Muscle layer of duodenum (tissue), 2 donors: ENCODE data around the gene CERS5.
"Not testable (repeated sequence)": the region's sequence is repeated elsewhere in the genome, so short reads cannot be mapped to it uniquely, and the experiment has no call there.

Experiments used
- H3K27ac ChIP-seq: one replicate; pipeline ENCODE4 v1.7.0; 2013; ENCODE audit warnings: mild to moderate bottlenecking, low read length
- H3K27me3 ChIP-seq: one replicate; pipeline ENCODE4 v1.7.0; 2013; ENCODE audit warnings: low read depth, mild to moderate bottlenecking, control low read depth, low read length
- H3K36me3 ChIP-seq, 2 donors: one replicate each; pipeline ENCODE4 v1.7.0; 2013; ENCODE audit warnings: low read length in 2 of 2, control low read depth in 1 of 2, mild to moderate bottlenecking in 1 of 2; ENCODE audit not compliant: insufficient read depth in 2 of 2, control insufficient read depth in 1 of 2
- H3K4me1 ChIP-seq, 2 donors: one replicate each; pipeline ENCODE4 v1.7.0; 2013; ENCODE audit warnings: low read length in 2 of 2, mild to moderate bottlenecking in 2 of 2, control low read depth in 1 of 2, moderate library complexity in 1 of 2; ENCODE audit not compliant: insufficient read depth in 2 of 2, control insufficient read depth in 1 of 2
- H3K4me3 ChIP-seq, 2 donors: one replicate each; pipeline ENCODE4 v1.7.0; 2013; ENCODE audit warnings: low read length in 2 of 2, low read depth in 1 of 2, mild to moderate bottlenecking in 1 of 2
- H3K9me3 ChIP-seq, 2 donors: one replicate each; pipeline ENCODE4 v1.7.0; 2013; ENCODE audit warnings: low read length in 2 of 2, control low read depth in 1 of 2, mild to moderate bottlenecking in 1 of 2; ENCODE audit not compliant: control insufficient read depth in 1 of 2
- donor health status: healthy.

Gene CERS5

DNA sequence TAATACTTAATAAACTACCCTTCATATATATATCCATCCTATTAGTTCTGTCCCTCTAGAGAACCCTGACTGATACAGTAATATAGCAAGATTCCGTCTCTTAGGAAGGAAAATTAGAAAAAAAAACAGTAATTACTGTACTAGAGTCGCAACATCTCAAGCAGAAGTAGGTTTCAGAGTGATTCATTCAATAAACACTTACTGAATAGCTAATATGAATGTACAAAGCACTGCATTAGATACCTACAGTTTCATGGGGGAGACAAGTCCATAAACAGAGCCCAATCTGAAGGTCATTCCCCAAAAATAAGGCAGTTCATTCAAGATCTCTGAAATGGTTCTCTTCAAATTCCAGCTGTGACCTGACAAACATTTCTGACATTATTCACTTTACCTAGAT, 9.9 kb downstream of the CERS5 start:
- no peaks in the 10 kb centered on the region for H3K27me3 ChIP-seq
- no peaks in the 10 kb centered on the region for H3K36me3 ChIP-seq
- no peaks in the 10 kb centered on the region for H3K9me3 ChIP-seq
- H3K4me1 ChIP-seq = no peaks in the 10 kb centered on the region
- H3K27ac ChIP-seq = no peak overlapping the region
- H3K4me3 ChIP-seq = no peak overlapping the region

- H3K4me3 ChIP-seq = no peak overlapping the region
- H3K9me3 ChIP-seq = no peaks in the 10 kb centered on the region
- H3K27ac ChIP-seq = no peak overlapping the region
- no peaks in the 10 kb centered on the region for H3K36me3 ChIP-seq
- H3K27me3 ChIP-seq = no peaks in the 10 kb centered on the region
- no peaks in the 10 kb centered on the region for H3K4me1 ChIP-seq
Measured at GRCh38 chr12:50156641-50157040, 10.5 kb downstream of the CERS5 start.

- not testable (repeated sequence) for H3K4me1 ChIP-seq, H3K36me3 ChIP-seq, H3K4me3 ChIP-seq, H3K9me3 ChIP-seq, H3K27me3 ChIP-seq, H3K27ac ChIP-seq
Measured at GRCh38 chr12:50154947-50155346, 12.2 kb downstream of the CERS5 start.

DNA sequence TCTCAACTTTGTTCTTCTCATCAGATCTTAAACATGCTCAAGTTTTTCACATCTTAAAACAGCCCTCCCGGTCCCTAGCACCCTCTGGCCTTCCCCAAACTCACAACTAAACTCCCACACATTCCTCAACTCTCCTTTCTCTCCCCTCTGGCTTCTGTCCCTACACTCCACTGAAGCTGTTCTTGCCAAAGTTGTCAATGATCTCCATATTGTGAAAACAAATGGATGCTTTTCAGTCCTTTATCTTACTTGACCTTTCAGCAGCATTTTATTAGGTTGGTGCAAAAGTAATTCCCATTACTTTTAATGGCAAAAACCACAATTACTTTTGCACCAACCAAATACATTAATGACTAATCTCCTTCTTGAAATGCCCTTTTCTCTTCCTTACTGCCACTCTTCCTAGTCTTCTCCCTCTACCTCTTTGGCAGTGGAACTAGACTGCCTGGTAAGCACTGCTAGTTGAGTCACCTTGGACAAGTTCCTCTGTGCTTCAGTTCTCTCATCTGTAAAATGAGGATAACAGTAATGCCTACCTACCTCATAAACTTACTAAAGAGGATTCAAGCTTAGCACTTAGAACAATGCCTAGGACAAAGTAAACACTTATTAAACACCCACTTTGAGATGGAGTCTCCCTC, 16.0 kb downstream of the CERS5 start:
- Histone ChIP-seq H3K27me3 (no peaks in the 10 kb centered on the region), H3K4me1 (no peaks in the 10 kb centered on the region), H3K9me3 (no peaks in the 10 kb centered on the region), H3K4me3 (no peak overlapping the region), H3K36me3 (no peaks in the 10 kb centered on the region), H3K27ac (no peak overlapping the region)

- H3K9me3 ChIP-seq = no peaks in the 10 kb centered on the region
- no peak overlapping the region for H3K27ac ChIP-seq
- H3K36me3 ChIP-seq = no peaks in the 10 kb centered on the region
- no peaks in the 10 kb centered on the region for H3K4me1 ChIP-seq
- H3K27me3 ChIP-seq = no peaks in the 10 kb centered on the region
- no peak overlapping the region for H3K4me3 ChIP-seq
Measured at GRCh38 chr12:50149311-50149710, 17.9 kb downstream of the CERS5 start.

- H3K4me1 ChIP-seq, H3K27me3 ChIP-seq, H3K4me3 ChIP-seq, H3K27ac ChIP-seq, H3K9me3 ChIP-seq, H3K36me3 ChIP-seq: not testable (repeated sequence)
Measured at GRCh38 chr12:50148011-50148410, 19.2 kb downstream of the CERS5 start.

DNA sequence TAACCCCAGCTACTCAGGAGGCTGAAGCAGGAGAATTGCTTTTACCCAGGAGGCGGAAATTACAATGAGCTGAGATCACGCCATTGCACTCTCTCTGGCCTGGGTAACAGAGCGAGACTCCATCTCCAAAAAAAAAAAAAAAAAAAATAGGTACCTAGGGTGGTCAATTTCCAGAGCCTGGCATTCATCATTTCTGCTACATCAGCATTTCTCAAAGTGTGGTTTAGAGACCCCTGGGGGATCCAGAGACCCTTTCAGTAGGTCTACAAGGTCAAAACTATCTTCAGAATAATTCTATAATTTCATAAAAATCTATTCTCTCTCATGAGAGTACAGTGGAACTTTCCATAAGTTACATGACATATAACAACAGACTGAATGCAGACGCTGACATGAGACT, 19.9 kb downstream of the CERS5 start:
- no peak overlapping the region for H3K27ac ChIP-seq
- H3K36me3 ChIP-seq = peaks cover 0 to 4% of the 10 kb centered on the region in 2 donors
- no peaks in the 10 kb centered on the region for H3K27me3 ChIP-seq

DNA sequence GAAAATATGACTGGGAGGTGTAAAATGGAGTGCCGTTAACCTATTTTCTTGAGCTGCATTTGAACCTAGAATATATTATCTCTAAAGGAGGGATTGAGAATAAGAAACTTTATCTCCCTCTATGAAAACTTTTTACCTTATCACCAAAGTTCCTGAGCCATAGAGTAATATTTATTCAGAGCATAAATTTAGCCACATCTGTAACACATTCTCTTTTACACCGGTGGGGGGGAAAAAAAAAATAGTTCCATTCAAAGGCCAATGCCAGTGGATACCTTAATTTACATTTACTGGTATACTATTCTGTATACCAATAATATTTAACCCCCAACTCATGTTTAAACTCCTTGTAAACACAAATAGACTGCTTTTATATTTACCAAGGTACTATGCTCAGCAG, 21.7 kb downstream of the CERS5 start:
- Histone ChIP-seq H3K9me3 (no peaks in the 10 kb centered on the region), H3K36me3 (peaks cover 4 to 7% of the 10 kb centered on the region in 2 donors), H3K4me3 (no peak overlapping the region), H3K4me1 (no peaks in the 10 kb centered on the region), H3K27ac (no peak overlapping the region), H3K27me3 (no peaks in the 10 kb centered on the region)

More for the DNA sequence above, 19.9 kb downstream of the CERS5 start:
- Histone ChIP-seq H3K9me3 (no peaks in the 10 kb centered on the region), H3K4me3 (no peak overlapping the region), H3K4me1 (no peaks in the 10 kb centered on the region)

DNA sequence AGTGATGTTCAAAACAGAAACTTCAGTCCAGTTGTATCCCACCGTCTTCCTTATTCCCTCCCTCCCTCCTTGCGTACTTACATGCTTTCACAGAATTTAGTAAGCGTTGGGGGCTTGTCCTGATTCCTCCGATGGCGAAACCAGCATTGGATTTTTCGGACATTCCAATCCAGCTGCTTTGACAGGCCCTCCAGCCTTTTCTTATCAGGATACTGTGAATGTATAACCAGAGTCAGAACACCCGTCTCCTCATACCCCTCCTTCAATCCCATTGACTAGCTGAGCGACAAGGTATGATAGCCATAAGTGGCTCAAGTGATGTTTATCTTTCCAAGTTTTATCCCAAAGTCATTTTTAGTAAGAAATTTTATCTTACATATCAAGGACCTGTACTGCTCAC, 24.2 kb downstream of the CERS5 start:
- peaks cover 11% of the 10 kb centered on the region in 2 donors for H3K36me3 ChIP-seq
- H3K9me3 ChIP-seq = no peaks in the 10 kb centered on the region
- H3K4me1 ChIP-seq = no peaks in the 10 kb centered on the region
- no peaks in the 10 kb centered on the region for H3K27me3 ChIP-seq
- H3K27ac ChIP-seq = no peak overlapping the region
- H3K4me3 ChIP-seq = no peak overlapping the region

- Histone ChIP-seq H3K4me3 (no peak overlapping the region), H3K27ac (no peak overlapping the region), H3K9me3 (no peaks in the 10 kb centered on the region), H3K4me1 (peaks cover 0 to 15% of the 10 kb centered on the region in 2 donors), H3K27me3 (no peaks in the 10 kb centered on the region), H3K36me3 (peaks cover 42 to 53% of the 10 kb centered on the region in 2 donors)
Measured at GRCh38 chr12:50132505-50133135, 34.5 kb downstream of the CERS5 start.

DNA sequence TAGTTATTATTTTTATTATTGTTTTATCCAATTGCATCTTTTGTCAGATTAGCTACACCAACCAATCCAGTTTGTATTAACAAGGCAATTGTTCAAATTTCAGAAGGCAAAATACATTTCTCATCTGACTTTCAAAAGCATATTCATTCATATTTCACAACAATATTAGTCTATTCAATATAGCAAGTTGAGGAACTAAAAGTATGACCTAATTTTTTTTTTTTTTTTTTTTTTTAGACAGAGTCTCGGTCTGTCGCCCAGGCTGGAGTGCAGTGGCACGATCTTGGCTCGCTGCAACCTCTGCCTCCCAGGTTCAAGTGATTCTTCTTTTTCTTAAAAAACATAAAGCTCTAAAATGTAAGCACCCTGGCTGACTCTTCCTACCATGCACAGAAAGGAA, 37.9 kb downstream of the CERS5 start:
- H3K27ac ChIP-seq = no peak overlapping the region
- H3K36me3 ChIP-seq = peaks cover 36 to 45% of the 10 kb centered on the region in 2 donors
- H3K4me1 ChIP-seq = peaks cover 0 to 2% of the 10 kb centered on the region in 2 donors
- H3K9me3 ChIP-seq = no peaks in the 10 kb centered on the region
- no peaks in the 10 kb centered on the region for H3K27me3 ChIP-seq
- H3K4me3 ChIP-seq = no peak overlapping the region

- H3K27me3 ChIP-seq = no peaks in the 10 kb centered on the region
- no peaks in the 10 kb centered on the region for H3K4me1 ChIP-seq
- peaks cover 35 to 47% of the 10 kb centered on the region in 2 donors for H3K36me3 ChIP-seq
- no peak overlapping the region for H3K27ac ChIP-seq
- H3K4me3 ChIP-seq = no peak overlapping the region
- no peaks in the 10 kb centered on the region for H3K9me3 ChIP-seq
Measured at GRCh38 chr12:50127546-50127945, 39.6 kb downstream of the CERS5 start.
